GM12872 (cell line): ENCODE data around the gene TRIM66.

Source experiments
- CTCF ChIP-seq: IDR thresholded peaks from 3 replicates; pipeline ENCODE4 v1.5.1; 2011; ENCODE audit warnings: low read depth, mild to moderate bottlenecking, low read length, moderate library complexity; ENCODE audit not compliant: insufficient read depth

The TRIM66 gene

GRCh38 chr11:8661001-8661795 is 21.3 kb downstream of the TRIM66 start:
- no peak for TF ChIP-seq CTCF

GRCh38 chr11:8658321-8659057 is 24.0 kb downstream of the TRIM66 start:
- no peak for TF ChIP-seq CTCF

- TF ChIP-seq CTCF, result no peak
Measured at GRCh38 chr11:8656291-8656690, 26.2 kb downstream of the TRIM66 start.

GRCh38 chr11:8654503-8654902 is 28.0 kb downstream of the TRIM66 start:
- TF ChIP-seq CTCF, result no peak

DNA sequence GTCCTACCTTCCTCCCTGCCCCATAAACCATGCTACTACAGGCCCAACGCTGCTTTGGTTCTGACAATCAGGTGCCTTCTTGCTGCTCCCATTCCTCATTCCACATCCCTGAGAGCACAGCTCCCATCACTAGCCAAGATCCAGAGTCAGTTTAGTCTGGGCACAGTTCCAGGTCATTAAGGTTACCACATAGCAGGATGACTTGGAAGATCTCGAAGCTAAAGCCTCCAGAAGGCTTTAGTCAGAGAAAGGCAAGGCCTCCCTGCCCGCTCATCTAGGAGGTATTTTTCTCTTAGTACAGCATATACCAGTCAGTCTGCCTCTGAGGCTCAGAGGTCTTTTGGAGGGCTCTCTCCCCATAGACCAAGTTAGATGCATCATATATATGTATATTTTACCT is 30.3 kb downstream of the TRIM66 start:
- TF ChIP-seq CTCF, result no peak

DNA sequence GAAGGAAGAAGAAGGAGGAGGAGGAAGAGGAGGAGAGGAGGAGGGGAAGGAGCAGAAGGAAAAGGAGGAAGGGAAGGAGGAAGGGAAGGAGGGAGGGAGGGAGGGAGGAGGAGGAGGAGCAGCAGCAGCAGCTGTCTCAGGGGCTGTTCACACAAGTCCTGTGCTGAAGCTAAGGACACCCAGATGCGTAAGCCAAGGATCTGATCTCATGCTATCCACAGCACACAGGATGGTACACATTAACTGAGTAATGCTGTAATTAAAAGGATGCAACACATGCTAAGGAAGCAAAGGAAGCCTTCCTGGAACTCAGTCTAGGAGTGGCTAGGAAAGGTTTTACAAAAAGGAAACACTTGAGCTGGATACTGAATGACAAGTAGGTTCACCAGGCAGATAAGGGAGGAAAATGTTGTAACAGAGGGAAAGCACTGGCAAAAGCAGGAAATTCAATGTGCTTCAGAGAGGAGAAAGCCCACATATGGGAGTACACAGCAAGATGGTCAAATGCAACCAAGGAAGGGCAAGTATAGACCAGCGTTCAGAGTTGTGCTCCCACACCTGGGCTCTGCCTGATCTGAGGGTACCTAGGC is 32.0 kb downstream of the TRIM66 start:
- no peak for TF ChIP-seq CTCF

GRCh38 chr11:8649361-8649760 is 33.1 kb downstream of the TRIM66 start:
- no peak for TF ChIP-seq CTCF
